ENCODE data around the gene CSTB.

The CSTB gene

GRCh38 chr21:43763901-43764523, 12.1 kb downstream of the CSTB start:
- DNase-seq (ENCODE audit: insufficient read length, low spot score), result no peak
- TF ChIP-seq POLR2AphosphoS5 (IDR thresholded peaks at IDR 0.05; ENCODE audit: low read depth, low read length) (no peak), SPI1 (IDR thresholded peaks at IDR 0.05; ENCODE audit: low read depth, low read length) (no peak), POLR2A (IDR thresholded peaks at IDR 0.05; ENCODE audit: low read depth, low read length) (no peak), TAF1 (IDR thresholded peaks at IDR 0.05; ENCODE audit: low read depth, low read length) (no peak), PAX5 (IDR thresholded peaks at IDR 0.05; ENCODE audit: insufficient read depth, low read length, severe bottlenecking) (no peak), POU2F2 (IDR thresholded peaks at IDR 0.05; ENCODE audit: low read depth, low read length) (no peak)
- no peak for FAIRE-seq

GRCh38 chr21:43762303-43763128, 13.6 kb downstream of the CSTB start:
- DNase-seq (ENCODE audit: insufficient read length, low spot score) (no peak), FAIRE-seq (no peak)
- no peak for TF ChIP-seq TAF1 (IDR thresholded peaks at IDR 0.05; ENCODE audit: low read depth, low read length)
- TF ChIP-seq SPI1 (IDR thresholded peaks at IDR 0.05; ENCODE audit: low read depth, low read length), result no peak
- TF ChIP-seq POLR2AphosphoS5 (IDR thresholded peaks at IDR 0.05; ENCODE audit: low read depth, low read length), result no peak
- TF ChIP-seq PAX5 (IDR thresholded peaks at IDR 0.05; ENCODE audit: insufficient read depth, low read length, severe bottlenecking), result no peak
- TF ChIP-seq POU2F2 (IDR thresholded peaks at IDR 0.05; ENCODE audit: low read depth, low read length), result no peak
- TF ChIP-seq POLR2A (IDR thresholded peaks at IDR 0.05; ENCODE audit: low read depth, low read length), result no peak

GRCh38 chr21:43761886-43762285, 14.2 kb downstream of the CSTB start:
- TF ChIP-seq POU2F2 (IDR thresholded peaks at IDR 0.05; ENCODE audit: low read depth, low read length), result no peak
- no peak for TF ChIP-seq SPI1 (IDR thresholded peaks at IDR 0.05; ENCODE audit: low read depth, low read length)
- no peak for TF ChIP-seq POLR2AphosphoS5 (IDR thresholded peaks at IDR 0.05; ENCODE audit: low read depth, low read length)
- TF ChIP-seq PAX5 (IDR thresholded peaks at IDR 0.05; ENCODE audit: insufficient read depth, low read length, severe bottlenecking), result no peak
- no peak for TF ChIP-seq TAF1 (IDR thresholded peaks at IDR 0.05; ENCODE audit: low read depth, low read length)
- TF ChIP-seq POLR2A (IDR thresholded peaks at IDR 0.05; ENCODE audit: low read depth, low read length), result no peak
- DNase-seq (ENCODE audit: insufficient read length, low spot score) (no peak), FAIRE-seq (no peak)

- TF ChIP-seq TAF1 (IDR thresholded peaks at IDR 0.05; ENCODE audit: low read depth, low read length) (no peak), POLR2AphosphoS5 (IDR thresholded peaks at IDR 0.05; ENCODE audit: low read depth, low read length) (0 out of 2 replicates have a peak, but pooled peaks have one; percentile 27)
- no peak for DNase-seq (ENCODE audit: insufficient read length, low spot score)
- FAIRE-seq, result no peak
Observed at GRCh38 chr21:43760391-43760958, 15.6 kb downstream of the CSTB start.

GRCh38 chr21:43759651-43760050, 16.5 kb downstream of the CSTB start:
- TF ChIP-seq PAX5 (IDR thresholded peaks at IDR 0.05; ENCODE audit: insufficient read depth, low read length, severe bottlenecking) (no peak), POLR2A (IDR thresholded peaks at IDR 0.05; ENCODE audit: low read depth, low read length) (no peak), POU2F2 (IDR thresholded peaks at IDR 0.05; ENCODE audit: low read depth, low read length) (no peak), SPI1 (IDR thresholded peaks at IDR 0.05; ENCODE audit: low read depth, low read length) (no peak), POLR2AphosphoS5 (IDR thresholded peaks at IDR 0.05; ENCODE audit: low read depth, low read length) (no peak), TAF1 (IDR thresholded peaks at IDR 0.05; ENCODE audit: low read depth, low read length) (no peak)
- FAIRE-seq (no peak), DNase-seq (ENCODE audit: insufficient read length, low spot score) (no peak)

GRCh38 chr21:43758811-43759210, 17.3 kb downstream of the CSTB start:
- TF ChIP-seq POLR2AphosphoS5 (IDR thresholded peaks at IDR 0.05; ENCODE audit: low read depth, low read length), result no peak
- TF ChIP-seq SPI1 (IDR thresholded peaks at IDR 0.05; ENCODE audit: low read depth, low read length), result no peak
- TF ChIP-seq PAX5 (IDR thresholded peaks at IDR 0.05; ENCODE audit: insufficient read depth, low read length, severe bottlenecking), result no peak
- no peak for TF ChIP-seq POLR2A (IDR thresholded peaks at IDR 0.05; ENCODE audit: low read depth, low read length)
- TF ChIP-seq TAF1 (IDR thresholded peaks at IDR 0.05; ENCODE audit: low read depth, low read length), result no peak
- no peak for TF ChIP-seq POU2F2 (IDR thresholded peaks at IDR 0.05; ENCODE audit: low read depth, low read length)
- DNase-seq (ENCODE audit: insufficient read length, low spot score), result no peak
- no peak for FAIRE-seq

- FAIRE-seq, result no peak
- TF ChIP-seq SPI1 (IDR thresholded peaks at IDR 0.05; ENCODE audit: low read depth, low read length), result no peak
- TF ChIP-seq POLR2A (IDR thresholded peaks at IDR 0.05; ENCODE audit: low read depth, low read length), result no peak
Observed at GRCh38 chr21:43758111-43758641, 17.9 kb downstream of the CSTB start.

GRCh38 chr21:43757601-43758000, 18.5 kb downstream of the CSTB start:
- DNase-seq (ENCODE audit: insufficient read length, low spot score) (no peak), FAIRE-seq (no peak)
- TF ChIP-seq POLR2A (IDR thresholded peaks at IDR 0.05; ENCODE audit: low read depth, low read length), result no peak
- TF ChIP-seq PAX5 (IDR thresholded peaks at IDR 0.05; ENCODE audit: insufficient read depth, low read length, severe bottlenecking), result no peak
- TF ChIP-seq POLR2AphosphoS5 (IDR thresholded peaks at IDR 0.05; ENCODE audit: low read depth, low read length), result no peak
- no peak for TF ChIP-seq SPI1 (IDR thresholded peaks at IDR 0.05; ENCODE audit: low read depth, low read length)
- TF ChIP-seq POU2F2 (IDR thresholded peaks at IDR 0.05; ENCODE audit: low read depth, low read length), result no peak
- no peak for TF ChIP-seq TAF1 (IDR thresholded peaks at IDR 0.05; ENCODE audit: low read depth, low read length)

More at GRCh38 chr21:43758111-43758641, 17.9 kb downstream of the CSTB start:
- no peak for DNase-seq (ENCODE audit: insufficient read length, low spot score)

- DNase-seq (ENCODE audit: insufficient read length, low spot score) (no peak), FAIRE-seq (no peak)
- TF ChIP-seq POLR2AphosphoS5 (IDR thresholded peaks at IDR 0.05; ENCODE audit: low read depth, low read length) (no peak), TAF1 (IDR thresholded peaks at IDR 0.05; ENCODE audit: low read depth, low read length) (no peak), POU2F2 (IDR thresholded peaks at IDR 0.05; ENCODE audit: low read depth, low read length) (no peak), PAX5 (IDR thresholded peaks at IDR 0.05; ENCODE audit: insufficient read depth, low read length, severe bottlenecking) (no peak), POLR2A (IDR thresholded peaks at IDR 0.05; ENCODE audit: low read depth, low read length) (no peak), SPI1 (IDR thresholded peaks at IDR 0.05; ENCODE audit: low read depth, low read length) (no peak)
Observed at GRCh38 chr21:43755820-43756594, 20.1 kb downstream of the CSTB start.

Measured in GM12891 (cell line).